DND-41 (cell line): Measurements from ENCODE around the gene COL4A2.

ENCODE experiments used
- EZH2 ChIP-seq: IDR thresholded peaks from 3 replicates; pipeline ENCODE4 v1.6.1; 2012; ENCODE audit warnings: borderline replicate concordance, low read depth, mild to moderate bottlenecking, moderate library complexity, low read length, inconsistent platforms; ENCODE audit not compliant: severe bottlenecking
- TF ChIP-seq, protein P1 (sequence below): IDR thresholded peaks from 2 replicates; pipeline ENCODE4 v1.5.1; 2012; ENCODE audit warnings: borderline replicate concordance, low read length, moderate library complexity, mild to moderate bottlenecking; ENCODE audit not compliant: poor library complexity, severe bottlenecking; ENCODE audit errors: extremely low read depth

DNA sequence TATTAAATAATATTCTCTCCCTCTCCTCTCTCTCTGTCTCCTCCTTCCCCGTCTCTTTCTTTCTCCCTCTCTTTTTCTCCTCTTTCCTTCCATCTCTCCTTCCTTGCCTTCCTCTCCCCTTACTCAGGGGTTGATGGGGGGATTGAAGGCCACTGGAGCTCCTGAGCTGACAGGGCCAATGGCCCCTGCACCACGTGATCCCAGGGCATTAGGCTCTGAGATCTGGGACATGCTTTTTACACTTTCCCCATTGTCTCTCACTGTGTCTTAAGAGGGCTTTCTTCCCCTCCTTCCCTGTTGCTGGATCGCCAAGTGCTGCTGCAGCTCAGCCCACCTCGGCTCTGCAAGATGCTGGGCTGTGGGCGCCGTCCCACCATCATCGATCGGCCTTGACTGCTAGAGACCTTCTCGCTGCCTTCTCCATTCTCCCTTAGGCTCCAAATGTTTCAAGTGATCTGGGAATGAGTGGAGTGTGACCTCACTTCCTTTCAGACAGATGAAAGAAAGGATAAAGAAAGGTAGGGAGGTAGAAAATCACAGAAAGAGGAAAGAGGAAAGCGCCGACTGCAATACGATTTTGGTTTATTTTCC, 42.3 kb upstream of the COL4A2 start:
- TF ChIP-seq, protein P1, sequence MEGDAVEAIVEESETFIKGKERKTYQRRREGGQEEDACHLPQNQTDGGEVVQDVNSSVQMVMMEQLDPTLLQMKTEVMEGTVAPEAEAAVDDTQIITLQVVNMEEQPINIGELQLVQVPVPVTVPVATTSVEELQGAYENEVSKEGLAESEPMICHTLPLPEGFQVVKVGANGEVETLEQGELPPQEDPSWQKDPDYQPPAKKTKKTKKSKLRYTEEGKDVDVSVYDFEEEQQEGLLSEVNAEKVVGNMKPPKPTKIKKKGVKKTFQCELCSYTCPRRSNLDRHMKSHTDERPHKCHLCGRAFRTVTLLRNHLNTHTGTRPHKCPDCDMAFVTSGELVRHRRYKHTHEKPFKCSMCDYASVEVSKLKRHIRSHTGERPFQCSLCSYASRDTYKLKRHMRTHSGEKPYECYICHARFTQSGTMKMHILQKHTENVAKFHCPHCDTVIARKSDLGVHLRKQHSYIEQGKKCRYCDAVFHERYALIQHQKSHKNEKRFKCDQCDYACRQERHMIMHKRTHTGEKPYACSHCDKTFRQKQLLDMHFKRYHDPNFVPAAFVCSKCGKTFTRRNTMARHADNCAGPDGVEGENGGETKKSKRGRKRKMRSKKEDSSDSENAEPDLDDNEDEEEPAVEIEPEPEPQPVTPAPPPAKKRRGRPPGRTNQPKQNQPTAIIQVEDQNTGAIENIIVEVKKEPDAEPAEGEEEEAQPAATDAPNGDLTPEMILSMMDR, result no peak
- no peak for TF ChIP-seq EZH2
